Endometrial microvascular endothelial cells (primary cell): ENCODE data around the gene XKR7. TPM values are rescaled to one million over a fixed set of nuclear protein-coding genes. Genes with fewer than 3 reads are reported as not detected.
"Not testable (repeated sequence)": the region's sequence is repeated elsewhere in the genome, so short reads cannot be mapped to it uniquely, and the experiment has no call there.

Source experiments
- in situ Hi-C: cut with HindIII; loops from 2 replicates; pipeline ENCODE4 v1.10.0; 2017; ENCODE audit warnings: low sequenced_read_pairs, low pct_unique_long_range_greater_than_20kb; ENCODE audit errors: inconsistent ontology term
- total RNA-seq: library from RNA; depleted of rRNA; stranded (reverse); fragments of >200 nt; gene quantifications from one replicate; pipeline ENCODE4 v1.2.3, GENCODE V29; 2015; ENCODE audit errors: inconsistent ontology term

Gene XKR7
- total RNA-seq, 1 donor from 2014 or later = not detected

DNA sequence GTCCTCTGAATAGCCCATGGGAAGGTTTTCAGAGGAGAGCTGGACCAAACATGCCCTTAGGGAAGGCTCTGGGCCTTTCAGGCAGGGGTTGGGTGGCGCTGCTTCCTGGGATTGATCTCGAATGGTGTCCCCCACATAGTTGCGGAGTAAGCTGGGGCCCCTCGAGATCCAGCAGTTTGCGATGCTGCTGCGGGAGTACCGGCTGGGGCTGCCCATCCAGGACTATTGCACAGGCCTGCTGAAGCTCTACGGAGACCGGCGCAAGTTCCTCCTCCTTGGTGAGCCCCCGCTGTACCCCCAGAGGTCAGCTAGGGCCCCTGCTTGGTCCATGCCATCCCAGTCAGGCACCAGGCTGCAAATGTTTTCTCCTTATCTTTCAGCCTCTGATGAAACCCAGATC is 61.6 kb downstream of the XKR7 start:
- in situ Hi-C loops = no loop called here

DNA sequence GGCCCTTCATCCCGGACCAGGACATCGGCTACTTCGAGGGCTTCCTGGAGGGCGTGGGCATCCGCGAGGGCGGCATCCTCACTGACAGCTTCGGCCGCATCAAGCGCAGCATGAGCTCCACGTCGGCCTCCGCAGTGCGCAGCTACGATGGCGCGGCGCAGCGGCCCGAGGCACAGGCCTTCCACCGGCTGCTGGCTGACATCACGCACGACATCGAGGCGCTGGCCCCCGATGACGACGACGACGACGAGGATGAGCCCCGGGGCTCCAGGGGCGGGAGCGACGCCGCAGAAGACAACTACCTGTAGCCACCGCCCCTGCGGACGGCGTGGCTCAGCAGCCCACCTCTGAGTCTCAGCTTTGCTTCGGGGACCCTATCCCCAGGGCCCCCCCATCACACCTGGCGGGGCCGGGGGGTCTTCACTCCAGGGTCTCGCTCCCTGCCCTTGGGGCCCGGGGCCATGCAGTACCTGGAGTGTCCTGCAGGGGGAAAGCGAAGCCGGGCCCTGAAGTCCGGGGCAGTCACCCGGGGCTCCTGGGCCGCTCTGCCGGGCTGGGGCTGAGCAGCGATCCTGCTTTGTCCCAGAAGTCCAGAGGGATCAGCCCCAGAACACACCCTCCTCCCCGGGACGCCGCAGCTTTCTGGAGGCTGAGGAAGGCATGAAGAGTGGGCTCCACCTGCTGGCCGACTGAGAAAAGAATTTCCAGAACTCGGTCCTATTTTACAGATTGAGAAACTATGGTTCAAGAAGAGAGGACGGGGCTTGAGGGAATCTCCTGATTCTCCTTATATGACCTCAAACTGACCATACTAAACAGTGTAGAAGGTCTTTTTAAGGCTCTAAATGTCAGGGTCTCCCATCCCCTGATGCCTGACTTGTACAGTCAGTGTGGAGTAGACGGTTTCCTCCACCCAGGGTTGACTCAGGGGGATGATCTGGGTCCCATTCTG is 63.3 kb downstream of the XKR7 start:
- in situ Hi-C loops = no loop called here

DNA sequence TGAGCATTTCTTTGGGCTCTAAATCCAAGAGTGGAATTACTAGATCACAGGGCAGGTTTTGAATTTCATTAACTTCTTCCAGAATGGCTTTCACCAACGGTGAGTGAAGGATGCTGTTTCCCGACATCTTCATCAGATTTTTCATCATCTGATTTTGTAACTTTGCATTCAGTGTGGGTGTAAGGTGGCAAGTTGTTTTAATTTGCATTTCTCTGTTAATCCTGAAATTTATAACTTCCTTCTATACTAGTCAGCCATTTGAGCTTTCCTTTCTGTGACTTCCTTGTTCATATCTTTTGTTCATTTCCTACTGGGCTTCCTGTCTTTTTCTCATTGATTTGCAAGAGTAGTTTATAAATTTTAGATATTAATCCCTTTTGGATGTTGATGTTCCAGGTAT is 65.4 kb downstream of the XKR7 start:
- in situ Hi-C loops = no loop called here

DNA sequence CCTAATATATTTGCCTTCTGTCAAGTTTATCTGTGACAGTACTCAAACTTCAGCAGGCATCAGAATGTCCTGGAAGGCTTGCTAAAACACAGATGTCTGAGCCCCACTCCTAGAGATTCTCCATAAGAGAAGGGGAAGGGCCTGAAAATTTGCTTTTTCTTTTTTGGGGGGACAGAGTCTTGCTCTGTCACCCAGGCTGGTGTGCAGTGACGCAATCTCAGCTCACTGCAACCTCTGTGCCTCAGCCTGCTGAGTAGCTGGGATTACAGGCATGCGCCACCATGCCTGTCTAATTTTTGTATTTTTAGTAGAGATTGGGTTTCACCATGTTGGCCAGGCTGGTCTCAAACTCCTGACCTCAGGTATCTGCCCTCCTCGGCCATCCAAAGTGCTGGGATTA is 65.8 kb downstream of the XKR7 start:
- in situ Hi-C loops = not testable (repeated sequence)

DNA sequence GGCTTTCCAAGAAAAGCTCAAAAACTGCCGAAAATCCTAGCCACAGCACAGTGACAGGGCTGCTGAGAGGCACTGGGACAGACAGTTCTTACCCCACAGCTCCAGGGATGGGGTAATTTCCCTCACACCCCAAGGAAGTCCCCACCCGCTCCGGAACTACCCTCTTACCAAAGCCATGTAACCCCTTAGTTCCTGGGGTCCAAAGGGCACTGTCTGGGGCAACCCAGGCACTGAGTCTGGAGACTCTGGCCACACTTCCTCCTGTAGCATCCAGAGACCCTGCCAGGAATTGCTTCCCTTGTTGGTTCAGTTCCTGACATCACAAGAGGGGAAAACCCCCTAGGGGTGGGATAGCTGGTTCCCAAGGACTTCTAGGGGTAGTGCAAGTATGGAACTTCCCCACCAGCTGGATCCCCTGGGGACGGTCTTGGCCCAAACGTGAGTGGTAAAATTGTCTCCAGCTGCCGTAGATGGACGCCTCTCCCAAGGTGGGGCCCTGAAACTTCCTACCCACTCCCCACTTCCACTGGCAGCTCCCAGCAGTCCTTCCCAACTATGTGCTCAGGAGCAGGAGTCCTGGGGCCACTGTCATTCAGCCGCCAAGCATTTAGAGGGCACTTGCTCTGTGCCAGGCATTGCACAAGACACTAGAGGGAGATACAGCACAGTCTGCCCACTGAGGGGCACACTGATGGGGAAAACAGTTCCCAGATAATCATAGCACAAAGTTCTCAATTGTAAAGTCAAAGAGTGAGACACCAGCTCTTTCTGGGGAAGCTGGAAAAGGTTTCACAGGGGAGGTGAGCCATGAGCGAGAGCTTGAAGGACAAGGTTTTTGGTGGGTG is 66.9 kb downstream of the XKR7 start:
- in situ Hi-C loops = no loop called here

DNA sequence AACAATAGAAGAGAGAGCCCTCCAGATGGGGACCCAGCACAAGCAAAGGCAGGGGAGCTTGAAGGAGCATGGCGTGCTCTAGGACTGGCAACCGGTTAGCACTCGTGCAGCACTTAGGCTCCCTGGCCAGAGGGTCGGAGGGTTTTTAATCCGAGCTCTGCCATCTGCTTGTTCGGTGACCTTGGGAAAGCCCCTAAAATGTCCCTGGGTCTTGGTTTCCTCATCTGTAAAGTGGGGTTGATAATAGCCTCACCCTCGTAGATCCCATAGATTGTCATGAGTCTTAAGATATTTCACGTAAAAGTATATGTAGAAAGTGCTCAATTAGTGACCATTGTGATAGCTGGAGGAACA is 67.5 kb downstream of the XKR7 start:
- in situ Hi-C loops = no loop called here

DNA sequence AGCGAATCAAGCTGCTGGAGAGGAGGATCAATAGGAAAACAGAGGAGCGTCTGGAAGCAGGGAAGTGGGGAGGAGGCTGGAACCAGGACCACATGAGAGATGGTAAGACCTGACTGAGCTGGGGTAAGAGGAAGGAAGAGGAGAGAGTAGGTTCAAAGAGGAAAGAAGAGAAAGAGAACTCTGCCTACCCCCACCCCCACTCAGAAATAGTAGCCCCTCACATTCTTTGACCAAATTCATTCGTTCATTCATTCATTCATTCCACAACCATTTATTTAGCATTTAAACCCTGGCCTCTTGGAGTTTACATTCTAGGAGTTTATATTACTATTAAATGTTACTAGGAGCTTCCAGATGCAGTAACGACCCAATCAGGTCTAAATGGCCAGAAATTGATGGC is 68.3 kb downstream of the XKR7 start:
- in situ Hi-C loops = no loop called here

DNA sequence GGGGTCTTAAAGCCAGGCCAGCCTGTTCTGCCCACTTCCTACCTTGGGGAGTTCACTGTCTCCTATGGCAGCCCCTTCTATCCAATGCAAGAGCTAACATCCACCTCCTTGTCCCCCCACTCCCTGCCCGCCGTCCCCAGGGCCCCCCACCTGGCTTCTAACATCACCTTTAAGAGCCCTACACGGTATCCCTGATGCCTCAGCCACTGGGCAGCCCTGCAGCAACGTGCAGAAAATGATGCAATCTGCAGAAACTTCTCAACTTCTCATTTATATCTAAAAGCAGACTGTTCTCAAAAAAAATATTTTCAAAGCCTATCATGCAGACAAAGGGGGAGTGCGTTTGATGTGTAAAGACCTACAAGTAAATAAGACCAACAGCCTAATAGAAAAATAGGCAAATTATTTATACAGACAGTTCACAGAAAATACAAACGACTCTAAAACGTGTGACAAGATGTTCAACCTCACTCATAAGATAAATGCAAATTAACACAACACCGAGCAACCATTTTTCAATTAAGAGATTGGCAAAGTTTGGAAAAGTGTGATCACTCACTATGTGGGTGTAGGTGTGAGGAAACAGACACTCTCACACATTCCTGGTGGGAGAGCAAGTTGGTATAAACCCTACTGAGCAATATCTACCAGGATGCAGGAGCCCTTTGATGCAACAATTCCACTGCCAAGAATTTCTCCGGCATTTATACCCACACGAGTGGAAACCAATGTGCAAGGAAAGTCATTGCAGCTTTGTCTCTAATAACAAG is 69.0 kb downstream of the XKR7 start:
- in situ Hi-C loops = no loop called here

DNA sequence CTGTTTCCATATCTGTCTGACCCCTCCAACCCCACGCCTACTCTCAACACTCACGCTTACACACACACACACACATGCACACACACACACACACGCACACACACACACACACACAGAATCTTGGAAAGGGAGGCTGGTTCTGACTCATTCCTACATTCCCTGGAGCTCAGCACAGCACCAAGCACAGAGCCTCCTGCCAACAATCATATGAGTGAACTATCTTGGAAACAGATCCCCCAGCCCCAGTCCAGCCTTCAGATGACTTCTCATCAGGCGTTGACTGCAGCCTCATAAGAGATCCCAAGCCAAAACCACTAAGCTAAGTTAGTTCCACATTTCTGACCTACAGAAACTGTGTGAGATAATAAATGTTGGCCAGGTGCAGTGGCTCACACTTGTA is 70.0 kb downstream of the XKR7 start:
- in situ Hi-C loops = no loop called here

DNA sequence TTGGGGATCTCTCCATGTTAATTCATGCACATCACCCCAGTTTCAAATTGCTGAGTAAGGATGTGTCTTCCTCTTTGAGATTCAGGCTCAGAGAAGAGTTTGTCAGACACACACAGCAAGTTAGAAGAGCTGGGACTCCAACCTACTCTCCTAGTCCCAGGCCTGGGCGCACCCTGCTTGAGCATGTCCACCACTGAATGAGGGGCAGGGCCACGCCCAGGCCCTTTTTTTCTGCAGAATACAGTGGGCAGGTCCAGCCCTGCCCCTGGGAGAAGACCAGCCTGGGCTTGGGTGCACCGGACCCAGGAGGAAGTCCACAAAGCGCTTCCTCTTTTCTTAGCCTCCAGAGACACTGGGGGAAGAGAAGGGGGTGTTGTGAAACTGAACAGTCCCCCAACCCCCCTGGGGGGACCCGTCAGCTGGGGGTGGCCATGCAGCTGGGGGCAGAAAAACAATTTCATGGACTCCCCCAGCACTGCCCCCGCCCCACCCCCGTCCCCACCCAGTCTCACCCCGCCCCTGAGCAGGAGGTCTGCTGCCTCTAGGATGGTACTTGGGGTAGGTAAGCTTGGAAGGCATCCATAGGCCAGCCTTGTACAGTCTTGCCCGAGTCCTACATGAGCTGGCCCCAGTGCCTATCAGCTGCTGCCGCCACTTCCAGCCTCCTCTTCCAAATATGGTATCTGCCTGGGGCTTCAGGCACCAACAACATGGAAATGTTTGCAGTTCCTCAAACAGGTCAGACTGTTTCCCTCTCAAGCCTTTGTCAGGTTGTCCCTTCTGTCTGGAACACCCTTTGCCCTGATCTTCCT is 72.4 kb downstream of the XKR7 start:
- in situ Hi-C loops = no loop called here

DNA sequence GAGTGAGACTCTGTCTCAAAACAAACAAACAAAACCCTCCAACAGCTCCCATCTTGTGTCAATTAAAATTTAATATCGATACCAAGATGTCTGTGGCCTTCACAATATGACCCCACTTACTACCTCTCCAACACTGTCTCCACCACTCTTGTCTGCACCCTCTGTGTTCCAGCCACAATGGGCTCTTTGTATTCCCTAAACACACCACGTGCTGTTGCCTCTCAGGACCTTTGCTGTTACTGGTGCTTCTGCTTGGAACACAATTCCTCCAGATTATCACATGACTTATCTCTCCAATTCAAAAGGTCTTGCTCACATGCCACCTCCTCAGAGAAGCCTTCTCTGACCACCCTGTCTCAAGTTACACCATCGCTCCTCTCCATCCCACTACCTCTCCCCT is 78.0 kb downstream of the XKR7 start:
- in situ Hi-C loops = no loop called here

DNA sequence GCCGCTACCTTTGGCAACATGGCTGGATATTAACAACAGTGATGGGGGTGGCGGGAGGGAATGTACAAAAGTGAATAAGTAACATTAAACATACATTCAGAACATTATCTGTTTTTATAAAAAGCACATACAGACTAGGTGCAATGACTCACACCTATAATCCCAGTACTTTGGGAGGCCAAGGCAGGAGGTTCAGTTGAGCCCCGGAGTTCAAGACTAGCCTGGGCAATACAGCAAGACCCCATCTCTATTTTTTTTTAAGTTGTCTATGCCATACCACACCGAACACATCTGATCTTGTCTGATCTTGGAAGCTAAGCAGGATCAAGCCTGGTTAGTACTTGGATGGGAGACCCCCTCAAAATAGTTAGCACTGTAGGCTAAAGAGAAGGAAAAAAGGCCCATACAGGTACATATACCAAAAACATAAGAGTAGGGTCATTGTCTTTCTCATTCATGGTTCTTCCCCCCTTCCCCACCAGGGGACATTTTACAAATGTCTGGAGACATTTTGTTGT is 82.4 kb downstream of the XKR7 start:
- in situ Hi-C loops = no loop called here

DNA sequence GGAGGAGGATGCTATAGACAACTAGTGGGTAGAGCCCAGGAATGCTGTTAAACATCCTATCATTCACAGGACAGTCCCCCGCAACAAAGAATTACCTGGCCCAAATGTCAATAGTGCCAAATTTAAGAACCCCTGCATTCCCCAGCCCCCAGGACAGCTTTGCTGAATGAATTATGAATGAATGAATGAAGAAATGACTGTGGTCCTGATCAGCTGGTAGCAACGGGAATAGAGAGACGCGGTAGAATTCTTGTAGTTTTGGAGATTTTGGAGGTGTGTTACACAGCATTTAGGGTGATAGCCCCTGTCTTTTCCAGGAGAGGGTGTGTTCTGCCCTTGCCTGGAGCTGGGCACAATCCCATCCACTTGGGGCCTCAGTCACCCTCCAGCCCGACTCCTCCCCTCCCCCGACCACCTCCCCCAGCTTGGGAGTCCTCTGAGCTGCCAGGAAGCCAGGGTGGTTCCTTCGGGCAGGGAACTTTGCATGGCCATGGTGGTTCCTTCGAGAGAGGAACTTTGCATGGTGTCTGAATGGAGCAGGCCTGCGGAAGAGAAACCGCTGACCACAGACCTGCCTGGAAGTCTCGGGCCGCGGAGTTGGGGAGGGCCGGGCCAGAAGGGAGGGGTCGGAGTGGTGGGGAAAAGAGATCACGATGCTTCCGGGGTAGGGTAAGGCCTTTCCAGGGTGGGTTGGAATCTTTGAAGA is 83.1 kb downstream of the XKR7 start:
- in situ Hi-C loops = no loop called here

DNA sequence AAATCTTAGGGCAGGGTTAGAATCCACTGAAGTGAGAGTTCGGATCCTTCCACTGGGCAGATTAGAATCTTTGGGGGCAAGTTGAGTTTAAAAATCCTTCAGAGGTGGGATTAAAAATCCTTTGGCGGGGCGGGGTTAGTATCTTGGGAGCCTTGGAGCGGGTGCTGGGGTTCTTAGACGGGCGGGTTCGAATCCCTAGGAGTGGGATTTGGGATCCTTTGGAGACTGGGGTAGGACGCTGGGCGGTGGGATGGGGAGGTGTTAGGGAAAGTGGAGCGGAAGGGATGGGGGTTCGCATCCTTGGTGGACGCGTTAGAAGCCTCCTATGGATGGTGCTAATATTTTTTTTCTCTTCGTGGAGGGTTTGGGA is 83.8 kb downstream of the XKR7 start:
- in situ Hi-C loops = no loop called here

DNA sequence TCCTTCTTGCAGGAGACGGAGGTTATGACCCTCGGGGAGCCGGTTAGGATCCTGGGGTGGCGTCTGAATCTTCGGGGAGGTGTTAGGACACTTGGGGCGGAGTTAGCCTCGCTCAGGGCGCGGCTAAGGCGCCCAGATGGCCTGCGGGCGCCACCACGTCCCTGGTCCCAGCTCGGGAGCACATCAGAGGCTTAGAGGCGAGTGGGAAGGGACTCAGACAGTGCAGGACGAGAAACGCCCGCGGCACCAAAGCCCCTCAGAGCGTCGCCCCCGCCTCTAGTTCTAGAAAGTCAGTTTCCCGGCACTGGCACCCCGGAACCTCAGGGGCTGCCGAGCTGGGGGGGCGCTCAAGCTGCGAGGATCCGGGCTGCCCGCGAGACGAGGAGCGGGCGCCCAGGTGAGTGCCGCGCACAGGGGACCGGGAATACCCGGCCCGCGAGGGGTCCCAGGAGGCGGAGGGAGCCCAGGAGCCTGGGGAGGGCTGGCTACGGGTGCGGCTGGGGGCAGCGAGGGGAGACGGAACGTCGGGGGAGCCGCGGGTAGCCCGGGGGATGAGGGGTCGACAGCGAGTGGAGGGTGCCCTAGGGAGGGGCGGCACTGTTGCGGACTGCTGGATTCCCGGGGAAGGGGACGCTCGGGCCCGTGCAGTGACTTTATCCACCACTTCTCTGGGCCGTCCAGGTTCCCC is 84.3 kb downstream of the XKR7 start, which contains the start of gene HCK:
TSS of gene HCK (plus strand) at position 153 of the 688 bp plus-strand sequence.
- in situ Hi-C loops = no loop called here

DNA sequence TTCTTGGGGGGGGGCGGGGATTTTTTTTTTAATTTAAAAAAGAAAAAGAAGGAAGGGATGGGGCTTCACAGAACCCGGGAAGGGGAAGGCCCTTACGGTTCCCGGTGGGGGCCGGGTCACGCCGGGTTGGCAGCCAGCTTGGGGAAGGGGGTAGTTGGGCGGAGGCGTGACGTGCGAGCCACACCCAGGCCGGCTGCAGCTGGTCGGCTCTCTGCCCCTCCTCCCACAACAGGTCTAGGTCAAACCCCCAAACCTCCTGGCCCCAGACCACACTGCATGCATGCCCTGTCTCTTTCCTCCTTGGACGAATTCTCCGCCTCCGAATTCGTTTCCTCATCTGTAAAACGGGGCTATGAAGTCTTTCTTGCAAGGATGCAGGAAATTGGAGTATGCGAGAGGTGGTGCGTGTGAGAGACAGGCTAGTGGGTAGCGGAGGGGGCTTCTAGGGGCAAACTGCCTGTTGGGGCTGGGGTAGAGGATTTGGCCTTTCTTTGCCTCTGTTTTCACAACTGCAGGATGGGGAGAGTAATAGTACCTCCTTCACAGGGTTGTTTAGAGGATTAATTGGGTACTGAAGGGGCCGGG is 84.9 kb downstream of the XKR7 start:
- in situ Hi-C loops = no loop called here
